Measurements from ENCODE around the gene COL20A1.

Gene COL20A1

GRCh38 chr20:63277466-63278272 is 15.3 kb upstream of the COL20A1 start:
- DNase-seq (ENCODE audit: low read depth in 2 of 2) = no peak

GRCh38 chr20:63278661-63279060 is 14.3 kb upstream of the COL20A1 start:
- no peak for DNase-seq (ENCODE audit: low read depth in 2 of 2)

- no peak for DNase-seq (ENCODE audit: low read depth in 2 of 2)
Measured at GRCh38 chr20:63279931-63280330, 13.1 kb upstream of the COL20A1 start.

GRCh38 chr20:63280371-63280770 is 12.6 kb upstream of the COL20A1 start:
- no peak for DNase-seq (ENCODE audit: low read depth in 2 of 2)

GRCh38 chr20:63280929-63281545 is 11.9 kb upstream of the COL20A1 start:
- no peak for DNase-seq (ENCODE audit: low read depth in 2 of 2)

GRCh38 chr20:63281742-63282665 is 11.0 kb upstream of the COL20A1 start:
- DNase-seq (ENCODE audit: low read depth in 2 of 2) = no peak

- no peak for DNase-seq (ENCODE audit: low read depth in 2 of 2)
Measured at GRCh38 chr20:63282946-63283345, 10.0 kb upstream of the COL20A1 start.

- no peak for DNase-seq (ENCODE audit: low read depth in 2 of 2)
Measured at GRCh38 chr20:63283397-63284082, 9.4 kb upstream of the COL20A1 start.

- no peak for DNase-seq (ENCODE audit: low read depth in 2 of 2)
Measured at GRCh38 chr20:63284083-63284440, 8.9 kb upstream of the COL20A1 start.

GRCh38 chr20:63284544-63284949 is 8.4 kb upstream of the COL20A1 start:
- no peak for DNase-seq (ENCODE audit: low read depth in 2 of 2)

GRCh38 chr20:63284981-63285524 is 7.9 kb upstream of the COL20A1 start:
- no peak for DNase-seq (ENCODE audit: low read depth in 2 of 2)

GRCh38 chr20:63285636-63286615 is 7.1 kb upstream of the COL20A1 start:
- no peak for DNase-seq (ENCODE audit: low read depth in 2 of 2)

GRCh38 chr20:63286781-63287696 is 5.9 kb upstream of the COL20A1 start:
- DNase-seq (ENCODE audit: low read depth in 2 of 2) = no peak

GRCh38 chr20:63287697-63288580 is 5.0 kb upstream of the COL20A1 start:
- no peak for DNase-seq (ENCODE audit: low read depth in 2 of 2)

GRCh38 chr20:63288581-63289251 is 4.3 kb upstream of the COL20A1 start:
- no peak for DNase-seq (ENCODE audit: low read depth in 2 of 2)

GRCh38 chr20:63289311-63290135 is 3.5 kb upstream of the COL20A1 start:
- no peak for DNase-seq (ENCODE audit: low read depth in 2 of 2)
